Mesenteric fat pad (tissue), 1 donor: Measurements from ENCODE around the gene MSI1. TPM values are rescaled to one million over a fixed set of nuclear protein-coding genes. Genes with fewer than 3 reads are reported as not detected.
"Not testable (repeated sequence)": the region's sequence is repeated elsewhere in the genome, so short reads cannot be mapped to it uniquely, and the experiment has no call there.

Source experiments
- DNase-seq: peaks from one replicate; pipeline ENCODE4 v3.0.0-alpha.2; 2020; ENCODE audit warnings: low spot score
- total RNA-seq: library from RNA; stranded (reverse); fragmentation: NEBNext Ultra II Directional; extraction: Animal tissue kit (Norgen Biotek cat#: 25700); gene quantifications from one replicate; pipeline ENCODE4 v1.2.1, GENCODE V29; 2021
- donor health status: DM: yes; HTN: yes; CAD: no.

Gene MSI1
- total RNA-seq, 1 donor from 2014 or later: 0.58 TPM

- no peak for DNase-seq
These were observed 11.9 kb downstream of the MSI1 start for GRCh38 chr12:120357104-120357503.

- no peak for DNase-seq
These were observed 12.4 kb downstream of the MSI1 start for GRCh38 chr12:120356567-120357030.

DNA sequence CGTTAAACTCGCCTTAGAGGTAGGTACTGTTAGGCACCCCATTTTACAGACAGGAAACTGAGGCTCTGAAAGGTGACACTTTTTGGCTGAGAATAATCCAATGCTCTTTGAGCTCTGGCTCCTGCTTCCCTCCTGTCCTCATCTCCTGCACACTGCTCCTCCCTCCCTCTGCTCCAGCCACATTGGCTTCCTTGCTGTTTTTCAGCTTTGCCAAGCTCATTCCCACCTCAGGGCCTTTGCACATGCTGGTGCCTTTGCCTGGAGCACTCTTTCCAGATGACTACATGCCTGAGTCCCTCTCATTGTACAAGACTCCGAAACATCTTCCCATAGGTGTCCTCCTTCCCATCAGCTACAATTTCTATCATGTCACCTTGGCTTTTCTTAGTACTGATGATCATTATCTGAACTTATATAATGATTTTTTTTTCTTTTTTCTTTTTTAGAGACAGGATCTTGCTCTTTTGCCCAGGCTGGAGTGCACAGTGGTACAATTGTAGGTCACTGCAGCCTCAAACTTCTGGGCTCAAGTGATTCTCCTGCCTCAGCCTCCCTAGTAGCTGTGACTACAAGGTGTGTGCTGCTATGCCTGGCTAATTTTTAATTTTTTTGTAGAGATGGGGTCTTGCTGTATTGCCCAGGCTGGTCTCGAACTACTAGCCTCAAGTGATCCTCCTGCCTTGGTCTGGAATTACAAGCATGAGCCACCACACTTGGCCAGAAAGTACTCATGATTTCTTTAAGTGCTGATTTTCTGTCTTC lies 15.2 kb downstream of the MSI1 start:
- DNase-seq: no peak

GRCh38 chr12:120353136-120353535 lies 15.8 kb downstream of the MSI1 start:
- no peak for DNase-seq

DNA sequence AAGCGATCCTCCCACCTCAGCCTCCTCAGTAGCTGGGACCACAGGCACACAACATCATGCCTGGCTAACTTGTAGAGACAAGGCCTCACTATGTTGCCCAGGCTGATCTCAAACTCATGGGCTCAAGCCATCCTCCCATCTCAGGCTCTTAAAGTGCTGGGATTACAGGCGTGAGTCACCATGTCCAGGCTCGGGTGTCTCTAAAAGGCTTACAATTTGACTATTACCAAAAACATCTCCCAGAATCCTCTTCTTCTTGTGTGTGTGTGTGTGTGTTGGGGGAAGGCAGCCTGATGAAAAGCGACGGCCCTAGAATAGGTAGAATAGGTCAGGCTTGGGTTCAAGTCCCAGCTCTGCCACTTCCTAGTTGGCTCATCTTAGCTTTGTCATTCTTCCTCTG lies 16.8 kb downstream of the MSI1 start:
- no peak for DNase-seq

- DNase-seq: no peak
These were observed 18.2 kb downstream of the MSI1 start for GRCh38 chr12:120350576-120351350.

DNA sequence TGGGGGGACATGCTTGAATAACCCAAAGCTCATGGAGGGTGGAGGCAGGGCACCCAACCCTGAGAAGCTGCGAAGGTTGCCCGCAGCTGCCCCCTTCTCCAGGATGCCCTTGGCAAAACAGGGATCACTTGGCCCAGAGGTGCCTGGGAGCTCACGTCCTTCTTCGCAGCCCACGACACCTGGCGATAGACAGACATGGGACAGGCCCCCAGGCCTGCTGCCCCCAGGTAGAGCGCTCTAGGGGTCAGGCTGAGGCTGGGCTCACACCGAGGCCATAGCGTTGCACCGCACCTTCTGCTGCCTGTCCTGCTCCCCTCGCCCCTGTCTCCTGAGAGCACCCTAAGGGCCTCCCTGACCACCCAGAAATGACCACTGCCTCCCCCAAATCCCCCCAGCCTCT lies 21.2 kb downstream of the MSI1 start:
- DNase-seq: no peak

GRCh38 chr12:120346681-120347080 lies 22.3 kb downstream of the MSI1 start:
- DNase-seq: no peak

DNA sequence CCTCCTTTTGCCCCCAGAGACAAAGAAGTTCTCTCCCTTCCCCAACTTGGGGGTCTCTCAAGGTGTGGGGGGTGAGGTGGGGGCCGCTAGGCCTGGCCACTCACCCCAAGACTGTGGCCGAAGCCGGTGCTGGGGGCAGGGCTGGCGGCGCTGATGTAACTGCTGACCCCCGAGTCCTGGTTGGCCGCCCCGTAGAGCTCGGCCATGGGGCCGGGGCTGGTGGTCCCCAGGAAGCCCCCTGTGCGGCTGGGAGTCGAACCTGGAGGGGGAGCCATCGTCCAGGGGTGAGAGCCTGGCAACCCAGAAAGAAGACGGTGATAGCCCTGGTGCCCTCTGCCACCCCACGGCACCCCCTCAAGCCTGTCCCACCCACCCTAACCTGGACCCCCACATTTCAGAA lies 22.9 kb downstream of the MSI1 start:
- DNase-seq: no peak

DNA sequence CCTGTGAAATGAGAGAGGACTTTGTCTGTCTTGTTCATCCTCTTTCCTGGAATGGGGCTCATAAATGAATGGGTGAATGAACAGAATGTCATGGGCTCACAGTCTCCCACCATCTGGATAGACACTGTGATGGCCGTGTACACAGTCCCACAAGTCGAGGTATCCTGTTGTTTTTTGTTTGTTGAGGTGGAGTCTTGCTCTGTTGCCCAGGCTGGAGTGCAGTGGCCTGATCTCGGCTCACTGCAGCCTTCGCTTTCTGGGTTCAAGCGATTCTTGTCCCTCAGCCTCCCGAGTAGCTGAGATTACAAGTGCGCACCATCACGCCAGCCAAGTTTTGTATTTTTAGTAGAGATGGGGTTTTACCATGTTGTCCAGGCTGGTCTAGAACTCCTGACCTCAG lies 25.3 kb downstream of the MSI1 start:
- no peak for DNase-seq

DNA sequence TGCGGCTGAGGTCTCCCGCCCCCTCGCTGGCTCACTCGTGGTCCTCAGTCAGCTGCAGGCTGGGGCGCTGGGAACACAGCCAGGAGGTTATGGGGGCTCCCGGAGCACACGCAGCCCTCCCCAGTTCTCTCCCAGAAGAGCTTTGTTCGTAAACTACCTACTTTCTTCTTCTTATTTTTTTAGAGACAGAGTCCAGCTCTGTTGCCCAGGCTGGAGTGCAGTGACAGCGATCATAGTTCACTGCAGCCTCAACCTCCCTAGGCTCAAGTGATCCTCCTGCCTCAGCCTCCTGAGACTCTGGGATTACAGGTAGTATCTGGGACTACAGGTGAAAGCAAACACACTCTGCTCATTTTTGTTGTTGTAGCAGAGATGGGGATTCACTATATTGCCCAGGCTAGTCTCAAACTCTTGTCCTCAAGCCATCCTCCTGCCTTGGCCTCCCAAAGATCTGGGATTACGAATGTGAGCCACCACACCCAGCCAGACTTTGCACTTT lies 25.9 kb downstream of the MSI1 start:
- no peak for DNase-seq

DNA sequence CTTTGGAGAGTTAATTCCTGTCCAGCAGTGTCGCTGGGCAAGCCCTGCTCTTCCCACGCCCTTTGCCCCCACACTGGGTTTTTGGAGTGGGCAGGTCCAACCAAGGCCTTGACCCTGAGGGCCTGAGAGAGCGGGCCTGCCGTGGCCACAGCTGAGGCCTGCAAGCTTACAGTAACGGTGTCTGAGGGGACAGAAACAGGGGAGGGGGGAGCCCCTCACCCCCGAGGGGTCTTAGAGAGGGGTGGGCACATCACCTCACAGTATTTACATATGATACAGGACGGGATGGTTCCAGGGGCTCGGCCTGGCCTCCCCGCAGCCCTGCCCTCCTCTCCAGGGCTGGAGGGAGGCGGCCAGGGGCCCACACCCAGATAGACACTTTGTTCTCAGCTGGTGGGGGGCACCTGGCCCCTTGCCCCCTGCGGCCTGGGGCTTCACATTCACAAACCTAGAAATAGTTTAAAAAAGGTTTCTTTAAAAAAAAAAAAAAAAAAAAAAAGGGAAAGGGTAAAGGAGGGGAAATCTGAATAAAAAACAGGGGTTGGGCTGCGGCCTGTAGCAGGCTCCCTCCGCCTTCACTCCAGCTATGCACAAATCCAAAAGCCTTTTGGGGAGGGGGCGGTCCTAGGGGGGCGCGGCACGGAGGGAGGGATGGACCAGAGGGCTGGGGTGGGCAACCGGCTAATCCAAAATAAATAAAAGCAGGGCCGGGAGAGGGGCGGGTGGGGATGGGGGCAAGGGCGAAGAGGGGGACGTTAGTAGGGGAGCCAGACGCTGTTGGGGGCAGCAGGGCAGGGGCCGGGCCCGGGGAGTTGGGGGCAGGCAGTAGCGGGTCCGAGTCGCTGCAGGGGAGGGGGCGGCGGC lies 26.6 kb downstream of the MSI1 start:
- DNase-seq: no peak

DNA sequence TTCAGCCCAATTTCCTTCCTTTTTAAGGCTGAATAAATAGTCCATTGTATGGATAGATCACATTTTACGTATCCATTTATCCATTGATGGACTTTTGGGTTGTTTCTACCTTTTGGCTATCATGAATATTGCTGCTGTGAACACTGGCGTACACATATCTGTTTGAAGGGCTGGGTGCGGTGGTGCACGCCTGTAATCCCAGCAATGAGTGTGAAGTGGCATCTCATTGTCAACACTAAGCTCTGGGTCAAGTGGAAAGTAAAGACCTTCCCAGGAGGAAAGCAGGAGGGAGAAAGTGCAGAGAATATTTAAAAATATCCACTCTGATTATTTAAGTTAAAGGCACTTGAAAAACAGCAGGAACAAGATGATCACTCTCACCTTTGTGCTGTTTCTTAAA lies 29.7 kb downstream of the MSI1 start:
- DNase-seq: no peak

GRCh38 chr12:120337730-120338129 lies 31.2 kb downstream of the MSI1 start:
- no peak for DNase-seq

DNA sequence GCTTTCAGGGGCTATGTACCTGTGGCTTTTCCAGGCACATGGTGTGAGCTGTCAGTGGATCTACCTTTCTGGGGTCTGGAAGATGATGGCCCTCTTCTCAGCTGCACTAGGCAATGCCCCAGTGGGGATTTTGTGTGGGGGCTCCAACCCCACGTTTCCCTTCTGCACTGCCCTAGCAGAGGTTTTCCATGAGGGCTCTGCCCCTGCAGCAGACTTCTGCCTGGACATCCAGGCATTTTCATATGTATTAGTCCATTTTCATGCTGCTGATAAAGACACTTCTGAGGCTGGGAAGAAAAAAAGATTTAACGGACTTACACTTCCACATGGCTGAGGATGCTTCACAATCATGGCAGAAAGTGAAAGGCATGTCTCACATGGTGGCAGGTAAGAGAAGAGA lies 32.6 kb downstream of the MSI1 start:
- DNase-seq: not testable (repeated sequence)

DNA sequence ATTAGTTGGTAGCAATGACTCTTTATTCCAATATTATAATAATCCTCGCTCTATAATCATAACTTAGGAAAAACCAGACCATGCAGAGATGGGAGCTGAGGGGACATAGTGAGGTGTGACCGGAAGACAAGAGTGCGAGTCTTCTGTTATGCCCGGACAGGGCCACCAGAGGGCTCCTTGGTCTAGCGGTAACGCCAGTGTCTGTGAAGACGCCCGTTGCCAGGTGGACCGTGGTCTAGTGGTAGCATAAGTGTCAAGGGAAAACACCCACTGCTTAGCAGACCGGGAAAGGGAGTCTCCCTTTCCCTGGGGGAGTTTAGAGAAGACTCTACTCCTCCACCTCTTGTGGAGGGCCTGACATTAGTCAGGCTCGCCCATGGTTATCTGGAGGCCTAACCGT lies 33.5 kb downstream of the MSI1 start:
- DNase-seq: not testable (repeated sequence)

DNA sequence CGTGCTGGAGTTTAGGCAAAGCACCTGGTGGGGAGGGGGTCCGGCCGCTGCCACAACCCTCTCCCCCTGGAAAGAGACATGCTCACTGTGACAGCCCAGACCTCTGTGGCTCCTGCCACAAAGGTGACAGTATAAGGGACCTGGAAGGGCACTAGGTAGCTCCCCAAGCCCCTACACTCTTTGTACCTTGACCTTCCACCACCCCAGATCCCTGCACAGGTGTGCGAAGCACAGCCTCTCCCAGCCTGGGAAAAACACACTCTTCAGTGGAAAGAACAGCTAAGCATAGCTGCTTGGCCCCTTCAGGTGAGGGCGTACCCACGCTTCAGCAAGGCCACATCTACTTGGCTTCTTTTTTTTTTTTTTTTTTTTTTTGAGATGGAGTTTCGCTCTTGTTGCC lies 36.4 kb downstream of the MSI1 start:
- no peak for DNase-seq

DNA sequence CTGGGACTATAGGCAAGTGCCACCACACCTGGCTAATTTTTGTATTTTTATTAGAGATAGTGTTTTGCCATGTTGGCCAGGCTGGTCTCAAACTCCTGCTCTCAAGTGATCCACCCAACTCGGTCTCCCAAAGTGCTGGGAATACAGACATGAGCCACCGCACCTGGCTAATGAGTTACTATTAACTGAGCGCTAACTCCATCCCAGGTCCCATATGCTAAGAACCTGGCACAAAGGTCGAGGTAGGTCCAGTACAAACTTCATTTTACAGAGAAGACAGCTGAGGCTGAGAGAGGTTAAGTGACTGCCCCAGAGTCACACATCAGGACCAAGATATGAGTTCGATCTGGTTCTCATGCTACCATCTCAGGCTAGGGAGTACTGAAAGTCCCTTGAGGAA lies 36.9 kb downstream of the MSI1 start:
- DNase-seq: no peak

DNA sequence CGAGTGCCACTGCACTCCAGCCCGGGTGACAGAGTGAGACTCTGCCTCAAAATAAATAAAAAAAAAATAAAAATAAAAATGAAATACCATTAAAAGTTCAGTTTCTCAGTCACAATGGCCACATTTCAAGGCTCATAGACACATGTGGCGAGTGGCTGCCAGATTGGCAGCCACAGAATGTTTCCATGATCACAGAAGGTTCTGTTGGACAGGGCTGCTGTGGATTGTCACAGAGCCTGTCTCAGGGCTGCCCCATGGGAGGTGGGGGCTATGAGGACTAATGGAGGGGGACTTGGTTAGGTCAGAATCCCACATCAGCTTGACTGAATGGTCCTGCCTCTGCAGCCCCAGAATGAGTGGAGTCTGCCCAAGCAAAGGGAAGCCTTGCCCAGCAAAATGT lies 37.6 kb downstream of the MSI1 start:
- DNase-seq: no peak

DNA sequence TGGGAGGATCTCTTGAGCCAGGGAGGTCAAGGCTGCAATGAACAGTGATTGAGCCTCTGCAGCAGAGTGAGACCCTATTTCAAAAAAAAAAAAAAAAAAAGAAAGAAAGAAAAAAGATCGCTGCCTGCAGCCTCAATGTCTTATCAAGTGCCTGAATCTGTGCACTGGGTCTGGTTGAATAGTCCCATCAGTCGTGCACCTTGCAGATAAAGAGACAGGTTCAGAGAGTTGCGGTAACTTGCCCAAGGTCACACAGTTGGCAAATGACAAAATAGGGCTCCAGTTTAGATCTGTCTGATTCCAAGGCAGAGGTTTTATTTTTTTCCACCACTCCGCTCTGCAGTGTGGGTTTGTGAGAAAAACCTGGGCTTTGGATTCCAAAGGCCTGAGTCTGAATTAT lies 40.7 kb downstream of the MSI1 start:
- no peak for DNase-seq

GRCh38 chr12:120327593-120327992 lies 41.4 kb downstream of the MSI1 start, which contains the start of gene PLA2G1B:
Gene PLA2G1B (minus strand): TSS chr12:120327779. CDS start chr12:120327753, 26 bp downstream.
- no peak for DNase-seq
